Measurements from ENCODE around the gene CSN1S1. TPM values are rescaled to one million over a fixed set of nuclear protein-coding genes. Genes with fewer than 3 reads are reported as not detected.

Gene CSN1S1
- polyA plus RNA-seq, 1 experiment = not detected

GRCh38 chr4:69894721-69895120, 36.1 kb upstream of the CSN1S1 start:
- no peak for DNase-seq (ENCODE audit: low read depth, low spot score)
- Histone ChIP-seq H3K9me3 (ENCODE audit: control insufficient read depth, insufficient read depth, low read length) (no peaks in the 10 kb centered on the region), H3K4me3 (ENCODE audit: low read depth, low read length) (no peak overlapping the region), H3K27ac (ENCODE audit: low read depth, low read length) (no peak overlapping the region), H3K27me3 (ENCODE audit: control insufficient read depth, insufficient read depth, low read length) (no peaks in the 10 kb centered on the region)
- TF ChIP-seq, protein P1, sequence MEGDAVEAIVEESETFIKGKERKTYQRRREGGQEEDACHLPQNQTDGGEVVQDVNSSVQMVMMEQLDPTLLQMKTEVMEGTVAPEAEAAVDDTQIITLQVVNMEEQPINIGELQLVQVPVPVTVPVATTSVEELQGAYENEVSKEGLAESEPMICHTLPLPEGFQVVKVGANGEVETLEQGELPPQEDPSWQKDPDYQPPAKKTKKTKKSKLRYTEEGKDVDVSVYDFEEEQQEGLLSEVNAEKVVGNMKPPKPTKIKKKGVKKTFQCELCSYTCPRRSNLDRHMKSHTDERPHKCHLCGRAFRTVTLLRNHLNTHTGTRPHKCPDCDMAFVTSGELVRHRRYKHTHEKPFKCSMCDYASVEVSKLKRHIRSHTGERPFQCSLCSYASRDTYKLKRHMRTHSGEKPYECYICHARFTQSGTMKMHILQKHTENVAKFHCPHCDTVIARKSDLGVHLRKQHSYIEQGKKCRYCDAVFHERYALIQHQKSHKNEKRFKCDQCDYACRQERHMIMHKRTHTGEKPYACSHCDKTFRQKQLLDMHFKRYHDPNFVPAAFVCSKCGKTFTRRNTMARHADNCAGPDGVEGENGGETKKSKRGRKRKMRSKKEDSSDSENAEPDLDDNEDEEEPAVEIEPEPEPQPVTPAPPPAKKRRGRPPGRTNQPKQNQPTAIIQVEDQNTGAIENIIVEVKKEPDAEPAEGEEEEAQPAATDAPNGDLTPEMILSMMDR (IDR thresholded peaks at IDR 0.05; ENCODE audit: low read depth, low read length) = no peak
- CTCF ChIA-PET = interaction anchor here (0.7 to 2.1 kb wide), 3 partner anchors 14 to 664 kb away, joined by 3 to 8 read pairs (median 6); no protein-coding TSS in a partner anchor
- POLR2A ChIA-PET = no interaction called here

DNA sequence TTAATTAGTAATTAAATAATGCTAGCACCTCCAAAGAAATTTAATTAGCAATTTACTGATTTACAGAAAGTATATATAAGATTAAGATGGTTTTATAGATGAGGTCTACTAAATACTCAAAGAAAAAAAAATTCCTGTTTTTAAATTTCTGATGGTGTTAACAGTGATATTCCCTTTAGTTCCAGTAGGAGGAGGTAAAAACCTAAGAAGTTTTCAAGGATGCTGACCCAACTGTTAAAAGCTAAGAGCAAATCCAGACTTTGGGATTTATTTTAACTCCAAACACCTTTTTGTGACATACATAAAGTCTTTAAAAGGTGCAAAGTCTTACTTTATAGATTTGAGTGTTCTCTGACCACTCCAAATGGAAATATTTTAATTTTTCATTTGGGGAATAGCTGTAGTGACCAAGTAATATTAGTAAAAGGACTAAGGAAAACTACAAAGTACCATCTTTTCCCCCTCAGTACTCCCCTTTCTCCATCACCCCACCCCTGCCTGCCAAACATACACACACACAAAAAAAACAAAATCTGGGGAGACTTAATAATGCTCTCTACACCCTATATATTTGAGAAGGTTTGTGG, 34.2 kb upstream of the CSN1S1 start:
- H3K27me3 ChIP-seq (ENCODE audit: control insufficient read depth, insufficient read depth, low read length) = no peaks in the 10 kb centered on the region
- ChIA-PET CTCF (interaction anchor here (1.0 to 1.2 kb wide), 4 partner anchors 16 to 663 kb away, joined by 3 to 9 read pairs (median 5); no protein-coding TSS in a partner anchor), POLR2A (no interaction called here)
- no peaks in the 10 kb centered on the region for H3K9me3 ChIP-seq (ENCODE audit: control insufficient read depth, insufficient read depth, low read length)
- TF ChIP-seq, protein P1 (IDR thresholded peaks at IDR 0.05; ENCODE audit: low read depth, low read length) = peak; percentile 55
- H3K4me3 ChIP-seq (ENCODE audit: low read depth, low read length) = no peak overlapping the region
- H3K27ac ChIP-seq (ENCODE audit: low read depth, low read length) = no peak overlapping the region
- DNase-seq (ENCODE audit: low read depth, low spot score) = no peak

DNA sequence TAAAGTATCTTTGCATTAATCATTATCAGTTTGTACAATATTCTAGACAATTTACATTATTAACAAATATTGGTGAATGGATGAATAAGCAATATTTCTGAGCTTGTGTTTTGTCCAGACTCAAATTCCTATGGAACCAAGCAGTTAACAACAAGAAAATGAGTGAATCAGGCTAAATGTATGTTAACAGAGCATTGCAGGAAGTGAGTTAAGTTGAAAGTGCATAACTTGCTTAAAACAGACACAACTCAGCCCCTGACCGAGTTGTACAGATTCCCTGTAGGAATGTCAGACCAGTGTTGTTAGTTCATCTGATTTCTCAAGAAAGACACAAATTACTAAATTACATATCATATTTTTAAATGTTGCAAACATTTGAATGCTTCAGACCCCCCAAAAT, 23.7 kb upstream of the CSN1S1 start:
- Histone ChIP-seq H3K27me3 (ENCODE audit: control insufficient read depth, insufficient read depth, low read length) (no peaks in the 10 kb centered on the region), H3K9me3 (ENCODE audit: control insufficient read depth, insufficient read depth, low read length) (no peaks in the 10 kb centered on the region), H3K27ac (ENCODE audit: low read depth, low read length) (no peak overlapping the region), H3K4me3 (ENCODE audit: low read depth, low read length) (no peak overlapping the region)
- ChIA-PET CTCF (no interaction called here), POLR2A (no interaction called here)
- TF ChIP-seq, protein P1 (IDR thresholded peaks at IDR 0.05; ENCODE audit: low read depth, low read length) = no peak
- no peak for DNase-seq (ENCODE audit: low read depth, low spot score)

- POLR2A ChIA-PET = no interaction called here
- Histone ChIP-seq H3K4me3 (ENCODE audit: low read depth, low read length) (no peak overlapping the region), H3K27ac (ENCODE audit: low read depth, low read length) (no peak overlapping the region), H3K27me3 (ENCODE audit: control insufficient read depth, insufficient read depth, low read length) (no peaks in the 10 kb centered on the region), H3K9me3 (ENCODE audit: control insufficient read depth, insufficient read depth, low read length) (no peaks in the 10 kb centered on the region)
- TF ChIP-seq, protein P1 (IDR thresholded peaks at IDR 0.05; ENCODE audit: low read depth, low read length) = no peak
- CTCF ChIA-PET = no interaction called here
- no peak for DNase-seq (ENCODE audit: low read depth, low spot score)
These were observed 21.7 kb upstream of the CSN1S1 start for GRCh38 chr4:69909195-69909594.

GRCh38 chr4:69910016-69910782, 20.7 kb upstream of the CSN1S1 start:
- TF ChIP-seq, protein P1 (IDR thresholded peaks at IDR 0.05; ENCODE audit: low read depth, low read length) = no peak
- POLR2A ChIA-PET = no interaction called here
- Histone ChIP-seq H3K27ac (ENCODE audit: low read depth, low read length) (no peak overlapping the region), H3K4me3 (ENCODE audit: low read depth, low read length) (no peak overlapping the region), H3K9me3 (ENCODE audit: control insufficient read depth, insufficient read depth, low read length) (no peaks in the 10 kb centered on the region), H3K27me3 (ENCODE audit: control insufficient read depth, insufficient read depth, low read length) (no peaks in the 10 kb centered on the region)
- DNase-seq (ENCODE audit: low read depth, low spot score) = no peak
- CTCF ChIA-PET = no interaction called here
